Neuronal stem cell (in vitro differentiated cells): Measurements from ENCODE around the gene ALOX12B.

Source experiments
- DNase-seq: peaks from one replicate; pipeline ENCODE4 v3.0.0-alpha.2; 2013; ENCODE audit warnings: low spot score
- H2AFZ ChIP-seq: one replicate; pipeline ENCODE4 v1.6.1; 2013; ENCODE audit warnings: mild to moderate bottlenecking, low read length, inconsistent platforms
- H2AK5ac ChIP-seq: 2 replicates; pipeline ENCODE4 v1.6.1; 2013; ENCODE audit warnings: low read depth, mild to moderate bottlenecking, inconsistent platforms, low read length, moderate library complexity, mixed read lengths
- H2BK120ac ChIP-seq: 2 replicates; pipeline ENCODE4 v1.6.1; 2013; ENCODE audit warnings: low read depth, mild to moderate bottlenecking, inconsistent platforms, low read length, moderate library complexity, mixed read lengths
- H2BK12ac ChIP-seq: one replicate; pipeline ENCODE4 v1.6.1; 2013; ENCODE audit warnings: low read length, inconsistent platforms
- H2BK15ac ChIP-seq: 2 replicates; pipeline ENCODE4 v1.6.1; 2013; ENCODE audit warnings: mild to moderate bottlenecking, low read length, inconsistent platforms, mixed read lengths
- H2BK5ac ChIP-seq: one replicate; pipeline ENCODE4 v1.6.1; 2013; ENCODE audit warnings: inconsistent platforms, mild to moderate bottlenecking, low read length, moderate library complexity
- H3K14ac ChIP-seq: one replicate; pipeline ENCODE4 v1.6.1; 2013; ENCODE audit warnings: low read length, inconsistent platforms
- H3K18ac ChIP-seq: 2 replicates; pipeline ENCODE4 v1.6.1; 2013; ENCODE audit warnings: low read length, inconsistent platforms
- H3K23ac ChIP-seq: 2 replicates; pipeline ENCODE4 v1.6.1; 2013; ENCODE audit warnings: low read depth, mild to moderate bottlenecking, mixed read lengths, low read length, inconsistent platforms; ENCODE audit not compliant: poor library complexity
- H3K27ac ChIP-seq: replicated peaks from 3 replicates; pipeline ENCODE4 v1.5.1; 2013; ENCODE audit warnings: low read length, inconsistent platforms
- H3K27me3 ChIP-seq, 3 experiments: 2 replicates each; pipeline ENCODE4 v1.6.1; 2013; ENCODE audit warnings: low read length in 3 of 3, mild to moderate bottlenecking in 2 of 3, inconsistent platforms in 1 of 3, low read depth in 1 of 3, mixed read lengths in 1 of 3, moderate library complexity in 1 of 3; ENCODE audit not compliant: control insufficient read depth in 3 of 3, insufficient read depth in 3 of 3
- H3K36me3 ChIP-seq, 2 donors: replicated peaks in 1 of 2; 2 replicates each; pipeline ENCODE4 v1.6.1; 2013; ENCODE audit warnings: low read length in 2 of 2; ENCODE audit not compliant: control insufficient read depth in 2 of 2, insufficient read depth in 2 of 2
- H3K4ac ChIP-seq: 2 replicates; pipeline ENCODE4 v1.6.1; 2013; ENCODE audit warnings: inconsistent platforms, mild to moderate bottlenecking, low read length, moderate library complexity
- H3K4me1 ChIP-seq, 2 donors: 1 replicate in 1 of 2; 2 replicates in 1 of 2; pipeline ENCODE4 v1.6.1; 2013; ENCODE audit warnings: low read length in 2 of 2, low read depth in 1 of 2; ENCODE audit not compliant: control insufficient read depth in 2 of 2, insufficient read depth in 1 of 2
- H3K4me2 ChIP-seq: one replicate; pipeline ENCODE4 v1.6.1; 2013; ENCODE audit warnings: mild to moderate bottlenecking, low read length, inconsistent platforms; ENCODE audit not compliant: insufficient read depth, poor library complexity, severe bottlenecking
- H3K4me3 ChIP-seq, 2 donors: 2 replicates each; pipeline ENCODE4 v1.5.1; 2013; ENCODE audit warnings: low read length in 2 of 2, mild to moderate bottlenecking in 2 of 2, inconsistent platforms in 1 of 2, moderate library complexity in 1 of 2
- H3K79me1 ChIP-seq: one replicate; pipeline ENCODE4 v1.6.1; 2013; ENCODE audit warnings: low read depth, mild to moderate bottlenecking, inconsistent platforms, low read length, moderate library complexity
- H3K9ac ChIP-seq: one replicate; pipeline ENCODE4 v1.6.1; 2013; ENCODE audit warnings: mild to moderate bottlenecking, low read depth, low read length, inconsistent platforms; ENCODE audit not compliant: poor library complexity
- H3K9me3 ChIP-seq, 2 donors: replicated peaks in 1 of 2; 2 replicates each; pipeline versions ENCODE3 to v1.6.1; 2013; ENCODE audit warnings: low read length in 2 of 2, mild to moderate bottlenecking in 2 of 2, inconsistent platforms in 1 of 2, low read depth in 1 of 2, mixed read lengths in 1 of 2, moderate library complexity in 1 of 2; ENCODE audit not compliant: control insufficient read depth in 2 of 2, insufficient read depth in 1 of 2
- H4K8ac ChIP-seq: one replicate; pipeline ENCODE4 v1.6.1; 2013; ENCODE audit warnings: low read depth, mild to moderate bottlenecking, inconsistent platforms, low read length, moderate library complexity
- H4K91ac ChIP-seq: one replicate; pipeline ENCODE4 v1.6.1; 2013; ENCODE audit warnings: low read length, low read depth, mild to moderate bottlenecking, inconsistent platforms; ENCODE audit not compliant: poor library complexity
- WGBS, 2 donors: extraction: QIAGEN DNeasy Blood & Tissue Kit; methylation state at CpG; one replicate each; pipeline ENCODE4 v1.1.7; 2013; ENCODE audit warnings: missing lambda C conversion rate in 2 of 2, mixed read lengths in 1 of 2; ENCODE audit not compliant: insufficient read length in 2 of 2, insufficient replicate concordance in 1 of 2; ENCODE audit errors: extremely low coverage in 2 of 2; 5-methylcytosine and 5-hydroxymethylcytosine counted together

ALOX12B gene

DNA sequence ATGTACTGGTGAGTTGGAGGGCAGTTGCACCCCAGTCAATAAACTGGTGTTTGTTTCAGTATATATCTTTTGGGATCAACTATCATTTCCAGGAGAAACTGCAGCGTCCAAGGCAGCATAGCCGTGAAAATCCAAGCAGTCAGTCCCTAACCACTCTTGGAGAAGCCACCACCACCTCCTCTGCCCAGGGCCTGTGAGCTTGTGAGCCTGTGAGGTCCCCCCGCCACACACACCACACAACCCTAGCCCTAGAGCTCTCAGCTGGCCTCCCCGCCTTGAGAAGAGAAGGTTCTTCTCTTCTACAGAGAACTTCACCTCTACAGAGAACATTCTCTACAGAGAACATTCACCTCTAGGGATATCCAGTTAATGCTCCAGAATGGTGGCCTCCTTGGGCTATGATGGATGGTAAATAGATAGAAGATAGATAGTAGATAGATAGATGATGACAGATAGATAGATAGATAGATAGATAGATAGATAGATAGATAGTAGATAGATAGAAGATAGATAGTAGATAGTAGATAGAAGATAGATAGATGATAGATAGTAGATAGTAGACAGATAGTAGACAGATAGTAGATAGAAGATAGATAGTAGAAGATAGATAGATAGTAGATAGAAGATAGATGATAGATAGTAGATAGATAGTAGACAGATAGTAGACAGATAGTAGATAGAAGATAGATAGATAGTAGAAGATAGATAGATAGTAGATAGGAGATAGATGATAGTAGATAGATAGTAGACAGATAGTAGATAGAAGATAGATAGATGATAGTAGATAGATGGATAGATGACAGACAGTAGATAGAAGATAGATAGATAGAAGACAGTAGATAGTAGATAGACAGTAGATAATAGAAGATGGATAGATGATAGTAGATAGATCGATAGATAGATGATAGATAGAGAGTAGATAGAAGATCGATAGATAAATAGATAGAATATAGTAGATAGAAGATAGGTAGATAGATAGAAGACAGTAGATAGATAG is 35.0 kb downstream of the ALOX12B start:
- no peak overlapping the region for H3K27ac ChIP-seq
- WGBS, 2 donors: 100% methylated on average over 2 of the region's 6 CpGs

DNA sequence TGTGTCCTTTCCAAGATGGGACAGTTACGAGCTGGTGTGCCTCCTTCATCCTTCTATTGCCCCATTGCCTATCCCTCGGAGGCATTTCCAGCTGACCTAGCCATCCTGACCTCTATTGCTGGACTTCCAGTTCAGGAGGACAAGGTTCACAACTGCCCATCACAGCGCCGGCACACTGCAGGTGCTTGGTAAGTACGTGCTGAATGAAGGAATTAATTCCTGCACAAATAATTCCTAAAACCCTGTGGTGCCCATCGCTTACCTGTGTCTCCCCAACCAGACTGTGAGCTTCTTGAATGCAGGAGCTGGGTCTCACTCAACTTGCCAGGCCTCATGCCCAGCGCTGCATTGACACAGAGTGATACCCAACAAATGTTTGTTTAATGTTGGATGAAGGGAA is 35.7 kb downstream of the ALOX12B start:
- Histone ChIP-seq H4K8ac (no peak overlapping the region), H3K4me3 (no peak overlapping the region), H4K91ac (no peak overlapping the region), H2BK15ac (no peak overlapping the region), H3K9ac (no peak overlapping the region), H3K4me1 (no peaks in the 10 kb centered on the region), H3K27ac (no peak overlapping the region), H3K4me2 (no peak overlapping the region), H3K79me1 (no peaks in the 10 kb centered on the region), H2AFZ (no peak overlapping the region), H2BK5ac (no peak overlapping the region), H3K36me3 (no peaks in the 10 kb centered on the region), H3K4ac (no peak overlapping the region), H3K18ac (no peak overlapping the region), H3K23ac (no peak overlapping the region), H2AK5ac (no peak overlapping the region), H2BK120ac (no peak overlapping the region), H3K27me3 (peaks cover 0 to 64% (median 5%) of the 10 kb centered on the region in 3 experiments), H3K14ac (no peak overlapping the region), H2BK12ac (no peak overlapping the region), H3K9me3 (no peaks in the 10 kb centered on the region)
- DNase-seq: no peak
- WGBS, 2 donors: no CpG with 5 or more reads among the region's 7 CpGs

More for the DNA sequence above, 35.0 kb downstream of the ALOX12B start:
- DNase-seq: no peak
- Histone ChIP-seq H2BK12ac (no peak overlapping the region), H3K9me3 (no peaks in the 10 kb centered on the region), H3K79me1 (no peaks in the 10 kb centered on the region), H3K36me3 (no peaks in the 10 kb centered on the region), H3K18ac (peak overlapping the region; percentile 39), H3K4ac (no peak overlapping the region), H3K4me2 (no peak overlapping the region), H3K4me1 (no peaks in the 10 kb centered on the region), H3K9ac (no peak overlapping the region), H2BK15ac (no peak overlapping the region), H3K14ac (no peak overlapping the region), H2BK5ac (no peak overlapping the region), H2BK120ac (no peak overlapping the region), H4K91ac (no peak overlapping the region), H2AFZ (no peak overlapping the region), H4K8ac (no peak overlapping the region), H3K23ac (no peak overlapping the region), H3K27me3 (peaks cover 0 to 64% (median 6%) of the 10 kb centered on the region in 3 experiments), H2AK5ac (no peak overlapping the region), H3K4me3 (no peak overlapping the region)

DNA sequence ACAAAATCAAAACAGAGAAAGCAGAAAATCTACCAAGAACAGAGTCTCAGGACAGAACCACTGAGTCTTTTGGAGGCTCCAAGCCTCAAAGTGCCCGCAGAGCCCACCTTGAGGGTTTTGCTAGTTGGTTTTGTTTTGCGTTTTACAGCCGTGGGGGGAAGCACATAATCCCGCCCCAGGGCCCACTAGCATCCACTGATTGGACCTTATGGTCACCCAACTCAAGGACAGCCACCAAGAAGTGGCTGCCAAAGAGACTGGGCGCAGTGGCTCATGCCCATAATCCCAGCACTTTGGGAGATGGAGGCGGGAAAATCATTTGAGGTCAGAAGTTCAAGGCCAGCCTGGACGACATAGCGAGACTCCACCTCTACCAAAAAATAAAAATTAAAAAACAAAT is 38.8 kb downstream of the ALOX12B start:
- H2AK5ac ChIP-seq: no peak overlapping the region
- H3K27ac ChIP-seq: no peak overlapping the region
- H3K79me1 ChIP-seq: no peaks in the 10 kb centered on the region
- H2BK5ac ChIP-seq: peak overlapping the region; percentile 9
- H2BK120ac ChIP-seq: no peak overlapping the region
- H3K4me3 ChIP-seq: no peak overlapping the region
- H2BK12ac ChIP-seq: no peak overlapping the region
- no peak overlapping the region for H3K4me2 ChIP-seq
- DNase-seq: no peak
- H3K23ac ChIP-seq: no peak overlapping the region
- H3K36me3 ChIP-seq: no peaks in the 10 kb centered on the region
- no peak overlapping the region for H2AFZ ChIP-seq
- H2BK15ac ChIP-seq: no peak overlapping the region
- H3K14ac ChIP-seq: no peak overlapping the region
- peaks cover 0 to 2% of the 10 kb centered on the region in 2 donors for H3K4me1 ChIP-seq
- H3K4ac ChIP-seq: no peak overlapping the region
- H3K9ac ChIP-seq: no peak overlapping the region
- no peak overlapping the region for H4K8ac ChIP-seq
- H3K18ac ChIP-seq: no peak overlapping the region
- H4K91ac ChIP-seq: no peak overlapping the region
- H3K27me3 ChIP-seq: peaks cover 0 to 70% (median 2%) of the 10 kb centered on the region in 3 experiments
- no CpG with 5 or more reads among the region's 8 CpGs for WGBS, 2 donors
- no peaks in the 10 kb centered on the region for H3K9me3 ChIP-seq

DNA sequence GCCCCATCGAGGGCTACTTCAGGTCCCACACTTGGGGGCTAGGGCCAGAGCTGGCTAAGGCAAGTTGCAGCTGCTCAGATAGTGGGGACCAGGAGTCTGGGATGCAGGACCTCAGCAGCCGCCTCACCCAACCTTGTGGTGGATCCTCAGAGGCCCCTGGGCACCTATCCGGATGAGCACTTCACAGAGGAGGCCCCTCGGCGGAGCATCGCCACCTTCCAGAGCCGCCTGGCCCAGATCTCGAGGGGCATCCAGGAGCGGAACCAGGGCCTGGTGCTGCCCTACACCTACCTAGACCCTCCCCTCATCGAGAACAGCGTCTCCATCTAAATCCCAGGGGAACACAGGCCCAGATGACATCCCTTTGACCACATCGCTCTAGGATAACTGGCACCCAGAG is 39.3 kb downstream of the ALOX12B start:
- no peak overlapping the region for H3K27ac ChIP-seq
- no peak overlapping the region for H2BK15ac ChIP-seq
- H4K91ac ChIP-seq: no peak overlapping the region
- peaks cover 0 to 2% of the 10 kb centered on the region in 2 donors for H3K4me1 ChIP-seq
- H3K27me3 ChIP-seq: peaks cover 0 to 65% (median 2%) of the 10 kb centered on the region in 3 experiments
- H2BK120ac ChIP-seq: no peak overlapping the region
- no peak overlapping the region for H3K4me2 ChIP-seq
- no peak overlapping the region for H3K23ac ChIP-seq
- H3K4ac ChIP-seq: no peak overlapping the region
- H2BK12ac ChIP-seq: no peak overlapping the region
- no peak for DNase-seq
- H3K9me3 ChIP-seq: no peaks in the 10 kb centered on the region
- H2BK5ac ChIP-seq: peak overlapping the region; percentile 9
- WGBS, 2 donors: no CpG with 5 or more reads among the region's 12 CpGs
- no peak overlapping the region for H3K4me3 ChIP-seq
- H2AK5ac ChIP-seq: no peak overlapping the region
- no peak overlapping the region for H4K8ac ChIP-seq
- no peaks in the 10 kb centered on the region for H3K79me1 ChIP-seq
- H3K14ac ChIP-seq: no peak overlapping the region
- no peak overlapping the region for H3K18ac ChIP-seq
- H2AFZ ChIP-seq: no peak overlapping the region
- no peaks in the 10 kb centered on the region for H3K36me3 ChIP-seq
- no peak overlapping the region for H3K9ac ChIP-seq
